GM20000 (cell line): ENCODE data around the gene PPP1R9A.

ENCODE experiments used
- DNase-seq: peaks from one replicate; pipeline ENCODE4 v3.0.0; 2012; ENCODE audit warnings: low spot score
- CTCF ChIP-seq: IDR thresholded peaks from 2 replicates; pipeline ENCODE4 v1.5.1; 2012; ENCODE audit warnings: mild to moderate bottlenecking, control low read depth; ENCODE audit errors: extremely low read depth, missing control alignments

Gene PPP1R9A

DNA sequence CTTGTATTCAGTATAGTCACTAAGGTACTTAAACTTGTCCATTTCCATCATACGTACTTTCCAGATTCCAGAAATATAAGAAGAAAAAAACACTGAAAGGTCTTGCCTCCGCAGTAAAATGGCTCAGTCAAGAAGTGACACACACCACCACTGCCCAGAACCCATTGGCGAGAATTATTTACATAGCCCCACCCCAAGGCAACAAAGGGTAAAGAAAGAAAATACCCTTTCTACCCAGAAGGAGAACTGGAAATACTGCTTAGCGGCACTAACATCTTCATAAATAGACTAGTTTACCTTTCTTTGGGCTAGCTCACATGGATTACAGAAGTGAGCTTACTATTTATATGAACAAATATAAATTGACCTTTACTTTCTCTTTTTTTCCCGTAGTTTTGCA, 194.0 kb downstream of the PPP1R9A start:
- DNase-seq = no peak
- no peak for TF ChIP-seq CTCF

DNA sequence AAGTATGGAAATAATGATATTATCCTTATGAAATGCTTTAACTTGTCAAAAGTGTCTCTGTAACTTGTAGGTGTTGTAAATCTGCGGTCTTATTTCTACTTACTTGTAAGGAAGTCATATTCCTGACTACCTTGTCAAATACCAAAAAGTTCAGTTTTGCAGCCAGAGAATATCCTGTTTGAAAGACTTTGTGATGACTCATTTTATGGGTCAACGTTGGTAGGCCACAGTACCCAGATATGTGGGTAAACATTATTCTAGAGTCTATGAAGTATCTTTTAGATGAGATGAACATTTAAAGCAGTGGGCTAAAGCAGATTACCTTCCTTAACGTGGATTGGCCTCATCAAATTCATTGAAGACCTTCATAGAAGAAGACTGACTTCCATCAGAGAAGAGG, 195.3 kb downstream of the PPP1R9A start:
- no peak for DNase-seq
- no peak for TF ChIP-seq CTCF

DNA sequence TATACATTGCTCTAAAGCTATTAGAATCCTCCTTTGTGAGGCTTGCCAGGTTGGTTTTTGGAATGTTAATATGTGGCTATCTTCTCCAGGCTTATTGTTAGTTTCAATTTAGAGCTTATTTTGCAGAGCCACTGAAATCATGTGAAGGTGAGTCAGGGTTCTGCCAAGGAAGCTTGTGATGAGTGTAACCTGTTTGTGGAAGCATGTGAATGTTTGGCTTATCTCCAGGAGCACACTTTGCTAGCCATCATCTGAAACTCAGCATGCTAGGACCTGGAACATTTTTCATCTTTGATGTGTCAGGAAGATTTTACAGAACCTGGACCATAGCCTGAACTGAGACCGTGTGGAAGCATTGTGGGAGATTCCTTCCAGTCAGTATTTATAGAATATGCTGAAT, 197.3 kb downstream of the PPP1R9A start:
- no peak for TF ChIP-seq CTCF
- DNase-seq = no peak

GRCh38 chr7:95105627-95106026, 198.2 kb downstream of the PPP1R9A start:
- DNase-seq = no peak
- no peak for TF ChIP-seq CTCF

DNA sequence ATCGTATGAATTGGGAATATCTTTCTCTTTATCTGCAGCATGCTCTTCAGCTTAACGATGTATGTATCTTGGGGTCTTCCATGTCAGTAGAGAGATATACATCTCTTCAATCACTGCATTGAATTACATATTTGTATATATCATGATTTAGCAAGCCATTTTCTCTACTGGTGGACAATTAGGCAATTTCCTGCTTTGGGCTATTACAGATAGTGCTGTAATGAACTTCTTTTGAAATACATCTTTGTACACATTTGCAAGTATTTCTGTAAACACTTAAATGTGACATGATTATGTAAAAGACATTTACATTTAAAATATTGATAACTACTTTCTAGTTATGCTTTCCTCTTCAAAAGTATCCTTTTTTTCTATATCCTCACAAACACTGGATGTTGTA, 199.0 kb downstream of the PPP1R9A start:
- TF ChIP-seq CTCF = no peak
- no peak for DNase-seq

GRCh38 chr7:95110707-95111106, 203.3 kb downstream of the PPP1R9A start:
- DNase-seq = no peak
- TF ChIP-seq CTCF = no peak

DNA sequence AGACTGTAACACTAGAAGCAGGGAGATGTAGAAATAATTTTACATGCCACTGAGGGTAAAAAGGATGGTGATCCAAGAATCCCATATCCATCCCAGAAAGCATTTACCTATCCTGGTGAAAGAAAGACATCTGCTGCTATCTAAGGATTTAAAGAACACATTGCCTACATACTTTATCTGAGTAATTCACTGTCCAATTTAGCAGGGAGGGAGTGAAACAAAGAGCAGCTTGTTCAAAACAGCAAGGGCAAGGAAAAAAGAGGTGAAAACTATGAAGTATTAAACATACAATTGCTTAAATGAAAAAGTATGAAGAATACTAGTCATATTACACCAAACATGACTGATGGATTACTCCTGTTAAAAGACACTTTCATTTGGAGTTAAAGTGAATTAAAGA, 206.2 kb downstream of the PPP1R9A start:
- DNase-seq = no peak
- TF ChIP-seq CTCF = no peak
